B cell (primary cell): ENCODE results near the gene WDR7. TPM values are rescaled to one million over a fixed set of nuclear protein-coding genes. Genes with fewer than 3 reads are reported as not detected.

Source experiments
- ATAC-seq: fragments of 200-7000 bp; cut with Tn5 transposase; one replicate; pipeline ENCODE4 v1.10.0; 2021; ENCODE audit warnings: low read depth, mild to moderate bottlenecking, moderate number of reproducible peaks, moderate library complexity
- CTCF ChIA-PET: fragments of 350-600 bp; sonication (Branson Sonifier 250); formaldehyde crosslinking; loops from one replicate; lab custom pipeline; 2021; ENCODE audit warnings: antibody characterized with exemption, inconsistent platforms; lab: Charles Lee
- POLR2A ChIA-PET: fragments of 350-600 bp; sonication (Branson Sonifier 250); formaldehyde crosslinking; loops from one replicate; lab custom pipeline; 2021; ENCODE audit warnings: antibody characterized with exemption; lab: Charles Lee
- DNase-seq: peaks from one replicate; pipeline ENCODE4 v3.0.0; 2013
- H2AFZ ChIP-seq: 2 replicates; pipeline ENCODE4 v1.6.1; 2012; ENCODE audit warnings: mild to moderate bottlenecking, low read depth, low read length; ENCODE audit not compliant: insufficient read depth, poor library complexity, severe bottlenecking
- H3K27ac ChIP-seq, 2 donors: 1 replicate in 1 of 2; 2 replicates in 1 of 2; pipeline ENCODE4 v1.5.1; 2012 to 2013; ENCODE audit warnings: low read length in 2 of 2, mild to moderate bottlenecking in 2 of 2, moderate library complexity in 1 of 2
- H3K27me3 ChIP-seq, 4 experiments: fragments of 200-600 bp in 1 of 4; sonication (generic) in 1 of 4; replicated peaks in 1 of 4; 1 replicate in 2 of 4; 2 replicates in 2 of 4; pipeline versions ENCODE4 v1.6.1 to v1.7.0; 2013 to 2016; ENCODE audit warnings: low read length in 3 of 4, mild to moderate bottlenecking in 2 of 4, mixed read lengths in 1 of 4, moderate library complexity in 1 of 4; ENCODE audit not compliant: insufficient read depth in 4 of 4, control insufficient read depth in 3 of 4; ENCODE audit errors: control extremely low read depth in 1 of 4
- H3K36me3 ChIP-seq, 2 experiments: replicated peaks in 1 of 2; 1 replicate in 1 of 2; 2 replicates in 1 of 2; pipeline versions ENCODE4 v1.6.1 to v1.7.1; 2013; ENCODE audit warnings: low read length in 1 of 2; ENCODE audit not compliant: insufficient read depth in 2 of 2, control insufficient read depth in 1 of 2; ENCODE audit errors: control extremely low read depth in 1 of 2, extremely low read depth in 1 of 2
- H3K4me1 ChIP-seq, 2 donors: fragments of 200-600 bp in 1 of 2; sonication (generic) in 1 of 2; 1 replicate in 1 of 2; 2 replicates in 1 of 2; pipeline versions ENCODE4 v1.5.1 to v1.6.1; 2013 to 2017; ENCODE audit warnings: low read length in 2 of 2; ENCODE audit not compliant: control insufficient read depth in 2 of 2, insufficient read depth in 2 of 2
- H3K4me2 ChIP-seq: replicated peaks from 2 replicates; pipeline ENCODE3; 2012; ENCODE audit warnings: mild to moderate bottlenecking, low read depth, low read length; ENCODE audit not compliant: poor library complexity, severe bottlenecking
- H3K4me3 ChIP-seq, 5 experiments: fragments of 200-600 bp in 1 of 5; sonication (generic) in 1 of 5; 1 replicate in 3 of 5; 2 replicates in 2 of 5; pipeline versions ENCODE4 v1.5.1 to v1.7.0; 2011 to 2016; ENCODE audit warnings: low read length in 4 of 5, mild to moderate bottlenecking in 4 of 5, low read depth in 2 of 5, control low read depth in 1 of 5, moderate library complexity in 1 of 5; ENCODE audit not compliant: insufficient read depth in 1 of 5; ENCODE audit errors: control extremely low read depth in 1 of 5, extremely low read depth in 1 of 5
- H3K79me2 ChIP-seq: fragments of 200-600 bp; sonication (generic); one replicate; pipeline ENCODE4 v1.6.0; 2016; ENCODE audit warnings: low read length; ENCODE audit not compliant: control insufficient read depth, insufficient read depth
- H3K9ac ChIP-seq: fragments of 200-600 bp; sonication (generic); 2 replicates; pipeline ENCODE4 v1.6.1; 2017; ENCODE audit warnings: mild to moderate bottlenecking, low read length, moderate library complexity
- H3K9me3 ChIP-seq, 3 donors: one replicate each; pipeline versions ENCODE4 v1.6.1 to v1.7.1; 2013; ENCODE audit warnings: low read length in 2 of 3; ENCODE audit not compliant: control insufficient read depth in 2 of 3, insufficient read depth in 1 of 3; ENCODE audit errors: control extremely low read depth in 1 of 3
- H4K20me1 ChIP-seq: 2 replicates; pipeline ENCODE4 v1.6.0; 2012; ENCODE audit warnings: mild to moderate bottlenecking, low read length; ENCODE audit not compliant: insufficient read depth, control insufficient read depth, poor library complexity, severe bottlenecking
- H3K27ac Mint-ChIP-seq: one replicate; pipeline ENCODE4 v1.8.0; 2021; ENCODE audit warnings: mixed read lengths
- H3K27me3 Mint-ChIP-seq: one replicate; pipeline ENCODE4 v1.8.0; 2021; ENCODE audit warnings: mixed read lengths
- H3K4me1 Mint-ChIP-seq: one replicate; pipeline ENCODE4 v1.8.0; 2021; ENCODE audit warnings: mixed read lengths
- H3K4me3 Mint-ChIP-seq: one replicate; pipeline ENCODE4 v1.8.0; 2021; ENCODE audit warnings: mixed read lengths
- H3K9me3 Mint-ChIP-seq: one replicate; pipeline ENCODE4 v1.8.0; 2022; ENCODE audit warnings: mixed read lengths; ENCODE audit not compliant: insufficient read depth
- CTCF ChIP-seq: fragments of 200-600 bp; IDR thresholded peaks from one replicate; pipeline ENCODE4 v1.8.0; 2022; ENCODE audit warnings: antibody characterized with exemption, mild to moderate bottlenecking
- EZH2 ChIP-seq: IDR thresholded peaks from 2 replicates; pipeline ENCODE4 v1.6.1; 2012; ENCODE audit warnings: borderline replicate concordance, low read depth, mild to moderate bottlenecking, moderate library complexity, low read length; ENCODE audit not compliant: insufficient read depth, poor library complexity, severe bottlenecking
- WGBS: methylation state at CpG from one replicate; pipeline ENCODE4 v1.1.5; 2013; ENCODE audit warnings: missing lambda C conversion rate; ENCODE audit not compliant: insufficient coverage; 5-methylcytosine and 5-hydroxymethylcytosine counted together
- intact Hi-C: fragments of 100-400 bp; cut with micrococcal nuclease; formaldehyde crosslinking; loops from one replicate; pipeline ENCODE4 v1.10.0; 2022
- polyA plus RNA-seq: library from polyadenylated mRNA; depleted of rRNA; stranded (reverse); fragments of >200 nt; gene quantifications from 2 replicates; pipeline ENCODE4 v1.2.3, GENCODE V29; 2012
- total RNA-seq, 2 donors: library from RNA; stranded (reverse); fragments of 120-200 nt in 1 of 2; gene quantifications; 1 replicate in 1 of 2; 2 replicates in 1 of 2; pipeline versions ENCODE4 v1.2.3 to v1.2.4, GENCODE V29; 2013 to 2022

Gene WDR7
- total and polyA plus RNA-seq, 2 donors (not counting 1 experiment from before 2014, with no cell fraction given): 5.5 to 45.0 TPM

GRCh38 chr18:57059366-57059765, 408.2 kb downstream of the WDR7 start:
- ChIA-PET CTCF (no interaction called here), POLR2A (no interaction called here)
- H3K79me2 ChIP-seq: no peaks in the 10 kb centered on the region
- no peak overlapping the region for H3K4me2 ChIP-seq
- peaks cover 0 to 61% (median 22%) of the 10 kb centered on the region in 4 experiments for H3K27me3 ChIP-seq
- H3K9ac ChIP-seq: no peak overlapping the region
- no peaks in the 10 kb centered on the region for H3K4me1 Mint-ChIP-seq
- H3K4me3 Mint-ChIP-seq: no peak overlapping the region
- H3K9me3 Mint-ChIP-seq: peaks cover 2% of the 10 kb centered on the region
- no peak for TF ChIP-seq CTCF
- TF ChIP-seq EZH2: no peak
- no peaks in the 10 kb centered on the region for H4K20me1 ChIP-seq
- H2AFZ ChIP-seq: no peak overlapping the region
- H3K36me3 ChIP-seq: no peaks in the 10 kb centered on the region
- intact Hi-C loops: no loop called here
- no peaks in the 10 kb centered on the region for H3K4me1 ChIP-seq
- H3K9me3 ChIP-seq: peaks cover 0 to 17% (median under 1%) of the 10 kb centered on the region in 3 donors
- no peak overlapping the region for H3K4me3 ChIP-seq
- H3K27me3 Mint-ChIP-seq: peaks cover 77% of the 10 kb centered on the region
- no peak for ATAC-seq
- no peak overlapping the region for H3K27ac Mint-ChIP-seq
- WGBS: 93% methylated on average over 5 of the region's 5 CpGs
- no peak overlapping the region for H3K27ac ChIP-seq
- DNase-seq: no peak

- H3K27ac Mint-ChIP-seq: no peak overlapping the region
Measured at GRCh38 chr18:57060814-57061213, 409.7 kb downstream of the WDR7 start.

More at GRCh38 chr18:57060814-57061213, 409.7 kb downstream of the WDR7 start:
- Histone ChIP-seq H3K79me2 (no peaks in the 10 kb centered on the region), H3K36me3 (no peaks in the 10 kb centered on the region), H3K4me3 (no peak overlapping the region), H3K9ac (no peak overlapping the region), H3K27ac (no peak overlapping the region), H4K20me1 (no peaks in the 10 kb centered on the region), H3K27me3 (peaks cover 0 to 61% (median 22%) of the 10 kb centered on the region in 4 experiments), H2AFZ (no peak overlapping the region), H3K4me2 (no peak overlapping the region), H3K9me3 (peaks cover 0 to 17% (median 0%) of the 10 kb centered on the region in 3 donors), H3K4me1 (no peaks in the 10 kb centered on the region)
- Mint-ChIP-seq H3K4me1 (no peaks in the 10 kb centered on the region), H3K27me3 (peaks cover 64% of the 10 kb centered on the region), H3K4me3 (no peak overlapping the region), H3K9me3 (no peaks in the 10 kb centered on the region)
- 93% methylated on average over 7 of the region's 8 CpGs for WGBS
- ChIA-PET POLR2A (no interaction called here), CTCF (no interaction called here)
- DNase-seq (no peak), ATAC-seq (no peak)
- no peak for TF ChIP-seq EZH2
- no peak for TF ChIP-seq CTCF
- intact Hi-C loops: no loop called here
